Loucy (cell line): ENCODE measurements around the gene PSMG1.

ENCODE experiments used
- H2AFZ ChIP-seq: fragments of 200-600 bp; sonication (generic); 2 replicates; pipeline ENCODE4 v1.6.0; 2016; ENCODE audit warnings: antibody characterized with exemption, mild to moderate bottlenecking, low read length, moderate library complexity
- H3F3A ChIP-seq: fragments of 200-600 bp; 2 replicates; pipeline ENCODE4 v1.6.0; 2016; ENCODE audit warnings: antibody characterized with exemption, low read depth, mild to moderate bottlenecking
- H3K27me3 ChIP-seq: fragments of 200-600 bp; sonication (generic); 2 replicates; pipeline ENCODE4 v1.6.1; 2014; ENCODE audit warnings: low read length, mild to moderate bottlenecking; ENCODE audit not compliant: insufficient read depth, poor library complexity, severe bottlenecking
- H3K36me3 ChIP-seq: fragments of 200-600 bp; sonication (generic); 2 replicates; pipeline ENCODE4 v1.6.1; 2016; ENCODE audit warnings: low read length; ENCODE audit not compliant: insufficient read depth
- H3K4me1 ChIP-seq: fragments of 200-600 bp; sonication (generic); 2 replicates; pipeline ENCODE4 v1.5.1; 2014; ENCODE audit warnings: low read length, mild to moderate bottlenecking; ENCODE audit not compliant: insufficient read depth, poor library complexity, severe bottlenecking
- H3K4me2 ChIP-seq: fragments of 200-600 bp; sonication (generic); 2 replicates; pipeline ENCODE4 v1.6.0; 2014; ENCODE audit warnings: antibody characterized with exemption, low read length, low read depth, mild to moderate bottlenecking; ENCODE audit not compliant: poor library complexity, severe bottlenecking
- H3K4me3 ChIP-seq: fragments of 200-600 bp; sonication (generic); 2 replicates; pipeline ENCODE4 v1.5.1; 2014; ENCODE audit warnings: low read length, mild to moderate bottlenecking, mixed read lengths; ENCODE audit not compliant: poor library complexity, severe bottlenecking
- H3K79me2 ChIP-seq: fragments of 200-600 bp; sonication (generic); 2 replicates; pipeline ENCODE4 v1.6.1; 2014; ENCODE audit warnings: low read length; ENCODE audit not compliant: insufficient read depth
- H3K9ac ChIP-seq: fragments of 200-600 bp; sonication (generic); 2 replicates; pipeline ENCODE4 v1.6.0; 2014; ENCODE audit warnings: mild to moderate bottlenecking, low read depth, low read length, moderate library complexity; ENCODE audit not compliant: poor library complexity, severe bottlenecking
- H3K9me2 ChIP-seq: fragments of 200-600 bp; sonication (generic); replicated peaks from 2 replicates; pipeline ENCODE4 v1.6.1; 2016; ENCODE audit warnings: low read depth, low read length, mixed read lengths
- H3K9me3 ChIP-seq: fragments of 200-600 bp; sonication (generic); 2 replicates; pipeline ENCODE4 v1.6.1; 2014; ENCODE audit warnings: mild to moderate bottlenecking, antibody characterized with exemption, low read length, low read depth; ENCODE audit not compliant: insufficient read depth
- H4K20me1 ChIP-seq: fragments of 200-600 bp; sonication (generic); 2 replicates; pipeline ENCODE4 v1.6.0; 2014; ENCODE audit warnings: antibody characterized with exemption, low read length, mild to moderate bottlenecking; ENCODE audit not compliant: insufficient read depth, poor library complexity, severe bottlenecking
- CTCF ChIP-seq: fragments of 200-600 bp; sonication (generic); conservative IDR thresholded peaks from 2 replicates; pipeline ENCODE4 v1.5.1; 2014; ENCODE audit warnings: mild to moderate bottlenecking, antibody characterized with exemption, low read length
- EZH2phosphoT487 ChIP-seq: fragments of 200-600 bp; IDR thresholded peaks from 2 replicates; pipeline ENCODE4 v1.6.1; 2018; ENCODE audit warnings: antibody characterized with exemption, mild to moderate bottlenecking, moderate library complexity, borderline replicate concordance

Gene PSMG1

GRCh38 chr21:39142972-39143371, 40.3 kb downstream of the PSMG1 start:
- Histone ChIP-seq H3F3A (no peaks in the 10 kb centered on the region), H3K4me3 (no peak overlapping the region), H3K9ac (no peak overlapping the region), H3K36me3 (no peaks in the 10 kb centered on the region), H3K4me1 (no peaks in the 10 kb centered on the region), H3K79me2 (no peaks in the 10 kb centered on the region), H2AFZ (no peak overlapping the region), H3K4me2 (no peak overlapping the region), H3K9me3 (no peaks in the 10 kb centered on the region), H3K27me3 (no peaks in the 10 kb centered on the region), H4K20me1 (no peaks in the 10 kb centered on the region), H3K9me2 (no peaks in the 10 kb centered on the region)
- no peak for TF ChIP-seq EZH2phosphoT487
- no peak for TF ChIP-seq CTCF

GRCh38 chr21:39141502-39141901, 41.7 kb downstream of the PSMG1 start:
- H3K79me2 ChIP-seq = no peaks in the 10 kb centered on the region
- no peaks in the 10 kb centered on the region for H3K27me3 ChIP-seq
- H3K9ac ChIP-seq = no peak overlapping the region
- no peaks in the 10 kb centered on the region for H3K9me2 ChIP-seq
- no peak overlapping the region for H2AFZ ChIP-seq
- H3K4me3 ChIP-seq = no peak overlapping the region
- TF ChIP-seq CTCF (no peak), EZH2phosphoT487 (no peak)
- no peaks in the 10 kb centered on the region for H3F3A ChIP-seq
- no peaks in the 10 kb centered on the region for H4K20me1 ChIP-seq
- H3K9me3 ChIP-seq = no peaks in the 10 kb centered on the region
- no peaks in the 10 kb centered on the region for H3K36me3 ChIP-seq
- H3K4me1 ChIP-seq = no peaks in the 10 kb centered on the region
- H3K4me2 ChIP-seq = no peak overlapping the region

GRCh38 chr21:39137248-39138178, 45.7 kb downstream of the PSMG1 start:
- no peak overlapping the region for H3K4me2 ChIP-seq
- no peaks in the 10 kb centered on the region for H3K36me3 ChIP-seq
- no peaks in the 10 kb centered on the region for H3K9me3 ChIP-seq
- H3K4me1 ChIP-seq = no peaks in the 10 kb centered on the region
- H3K4me3 ChIP-seq = no peak overlapping the region
- no peaks in the 10 kb centered on the region for H4K20me1 ChIP-seq
- H3K9me2 ChIP-seq = no peaks in the 10 kb centered on the region
- H2AFZ ChIP-seq = no peak overlapping the region
- TF ChIP-seq CTCF (no peak), EZH2phosphoT487 (no peak)
- no peaks in the 10 kb centered on the region for H3F3A ChIP-seq
- no peaks in the 10 kb centered on the region for H3K79me2 ChIP-seq
- H3K9ac ChIP-seq = no peak overlapping the region
- no peaks in the 10 kb centered on the region for H3K27me3 ChIP-seq
